SJCRH30 (cell line): ENCODE results near the gene CYP2D6. TPM values are rescaled to one million over a fixed set of nuclear protein-coding genes. Genes with fewer than 3 reads are reported as not detected.

Experiments used
- DNase-seq, 2 experiments: peaks; one replicate each; pipeline ENCODE4 v3.0.0-alpha.2; 2015 to 2020
- H3K27ac ChIP-seq: fragments of 250-450 bp; sonication (Bioruptor Pico); 2 replicates; pipeline ENCODE4 v1.5.1; 2020; ENCODE audit warnings: mild to moderate bottlenecking, moderate library complexity
- H3K27me3 ChIP-seq: fragments of 250-450 bp; sonication (Bioruptor Pico); 2 replicates; pipeline ENCODE4 v1.5.1; 2020; ENCODE audit warnings: mild to moderate bottlenecking, moderate library complexity
- H3K36me3 ChIP-seq: fragments of 250-450 bp; sonication (Bioruptor Pico); 2 replicates; pipeline ENCODE4 v1.5.1; 2020; ENCODE audit warnings: mild to moderate bottlenecking, moderate library complexity
- H3K4me1 ChIP-seq: fragments of 250-450 bp; sonication (Bioruptor Pico); 2 replicates; pipeline ENCODE4 v1.5.1; 2020; ENCODE audit warnings: mild to moderate bottlenecking, moderate library complexity
- H3K4me3 ChIP-seq: fragments of 250-450 bp; sonication (Bioruptor Pico); 2 replicates; pipeline ENCODE4 v1.5.1; 2020; ENCODE audit warnings: mild to moderate bottlenecking, moderate library complexity
- H3K9me3 ChIP-seq: fragments of 250-450 bp; sonication (Bioruptor Pico); replicated peaks from 2 replicates; pipeline ENCODE4 v1.5.1; 2020; ENCODE audit warnings: mild to moderate bottlenecking, moderate library complexity
- total RNA-seq: library from RNA; depleted of rRNA; stranded (reverse); fragments of >200 nt; shearing (Covaris generic); gene quantifications from 2 replicates; pipeline ENCODE4 v1.2.3, GENCODE V29; 2014

The CYP2D6 gene
- total RNA-seq, 1 experiment from 2014 or later = 0.04 TPM

DNA sequence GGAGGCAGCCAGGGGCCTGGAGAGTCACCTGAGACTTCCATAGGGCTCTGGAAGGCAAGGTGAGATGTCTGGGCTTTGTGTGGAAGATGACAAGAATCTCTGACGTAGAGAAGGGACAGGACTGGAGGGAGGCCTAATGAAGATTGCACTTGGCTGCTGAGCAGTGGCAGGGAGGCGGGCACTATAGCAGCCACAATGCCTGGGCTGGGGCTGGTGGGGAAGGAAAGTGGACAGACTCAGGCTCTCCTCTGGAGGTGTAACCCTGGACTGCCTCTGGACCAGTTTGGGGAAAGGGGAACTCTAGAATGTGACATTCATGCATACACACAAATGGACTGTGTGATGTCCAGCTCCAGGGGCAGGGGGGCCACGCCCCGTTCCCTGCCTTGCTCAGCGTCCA, 34.3 kb upstream of the CYP2D6 start:
- no peaks in the 10 kb centered on the region for H3K9me3 ChIP-seq
- no peak overlapping the region for H3K4me3 ChIP-seq
- H3K4me1 ChIP-seq = no peaks in the 10 kb centered on the region
- H3K36me3 ChIP-seq = peaks cover 3% of the 10 kb centered on the region; the same call in 1 of the 2 replicates
- H3K27ac ChIP-seq = no peak overlapping the region
- DNase-seq = no peak
- no peaks in the 10 kb centered on the region for H3K27me3 ChIP-seq

DNA sequence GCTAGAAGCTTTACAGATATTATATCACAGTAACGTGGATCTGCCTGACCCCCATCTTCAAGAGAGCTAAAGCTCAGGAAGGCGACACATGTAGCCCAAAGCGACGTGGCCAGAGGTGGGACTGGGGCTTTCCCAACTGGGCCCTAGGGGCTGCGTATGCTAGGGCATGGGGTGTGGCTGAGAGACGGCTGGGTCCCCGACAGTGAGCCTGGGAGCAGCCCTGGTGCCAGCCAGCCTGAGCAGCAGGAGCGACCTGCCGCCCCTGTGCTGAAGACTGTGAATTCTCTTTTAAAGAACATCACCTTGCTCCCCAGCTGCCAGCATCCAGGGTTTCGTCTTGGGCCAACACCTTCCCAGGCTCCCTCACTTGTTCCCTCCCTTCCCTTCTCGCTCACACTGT, 32.9 kb upstream of the CYP2D6 start:
- Histone ChIP-seq H3K27ac (no peak overlapping the region), H3K9me3 (no peaks in the 10 kb centered on the region), H3K4me3 (no peak overlapping the region), H3K36me3 (no peaks in the 10 kb centered on the region), H3K27me3 (no peaks in the 10 kb centered on the region), H3K4me1 (no peaks in the 10 kb centered on the region)
- no peak for DNase-seq

DNA sequence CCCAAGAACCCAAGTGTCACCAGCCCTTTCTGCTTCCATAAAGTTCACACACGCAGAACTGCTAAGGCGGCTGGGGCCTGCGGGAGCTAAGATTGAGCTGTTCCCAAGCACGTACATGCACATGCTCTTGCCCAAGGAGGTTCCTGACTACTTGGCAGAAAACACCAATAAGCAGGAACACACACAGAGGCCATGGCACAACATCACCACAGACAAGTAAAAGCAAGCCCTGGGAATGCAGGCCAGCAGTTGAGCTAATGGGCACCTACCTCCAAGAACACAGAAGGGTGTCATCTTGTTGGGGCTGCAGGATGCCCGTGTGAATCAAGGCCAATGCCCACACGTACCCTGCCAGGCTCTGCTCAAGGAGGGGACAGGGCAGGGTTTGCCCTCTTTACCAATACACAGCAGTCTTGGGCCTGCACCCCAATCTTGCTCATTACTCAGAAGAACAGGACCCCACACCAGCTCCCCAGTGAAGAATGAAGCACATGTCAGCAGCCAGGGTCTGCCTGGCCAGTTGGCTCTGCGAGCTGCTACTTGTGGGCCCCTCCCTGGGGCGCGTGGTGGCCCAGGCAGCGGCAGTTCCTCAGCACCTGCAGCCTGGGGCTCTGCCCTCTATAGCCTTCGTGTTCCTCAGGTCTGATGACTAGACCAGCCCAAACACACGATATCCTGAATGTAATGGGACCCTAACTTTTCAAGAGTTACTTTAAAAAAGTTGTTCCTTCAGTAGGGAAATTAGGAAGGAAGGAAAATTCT, 32.3 kb upstream of the CYP2D6 start:
- H3K27ac ChIP-seq = no peak overlapping the region
- no peaks in the 10 kb centered on the region for H3K27me3 ChIP-seq
- H3K4me1 ChIP-seq = no peaks in the 10 kb centered on the region
- H3K36me3 ChIP-seq = no peaks in the 10 kb centered on the region
- no peak for DNase-seq
- H3K4me3 ChIP-seq = no peak overlapping the region
- no peaks in the 10 kb centered on the region for H3K9me3 ChIP-seq

DNA sequence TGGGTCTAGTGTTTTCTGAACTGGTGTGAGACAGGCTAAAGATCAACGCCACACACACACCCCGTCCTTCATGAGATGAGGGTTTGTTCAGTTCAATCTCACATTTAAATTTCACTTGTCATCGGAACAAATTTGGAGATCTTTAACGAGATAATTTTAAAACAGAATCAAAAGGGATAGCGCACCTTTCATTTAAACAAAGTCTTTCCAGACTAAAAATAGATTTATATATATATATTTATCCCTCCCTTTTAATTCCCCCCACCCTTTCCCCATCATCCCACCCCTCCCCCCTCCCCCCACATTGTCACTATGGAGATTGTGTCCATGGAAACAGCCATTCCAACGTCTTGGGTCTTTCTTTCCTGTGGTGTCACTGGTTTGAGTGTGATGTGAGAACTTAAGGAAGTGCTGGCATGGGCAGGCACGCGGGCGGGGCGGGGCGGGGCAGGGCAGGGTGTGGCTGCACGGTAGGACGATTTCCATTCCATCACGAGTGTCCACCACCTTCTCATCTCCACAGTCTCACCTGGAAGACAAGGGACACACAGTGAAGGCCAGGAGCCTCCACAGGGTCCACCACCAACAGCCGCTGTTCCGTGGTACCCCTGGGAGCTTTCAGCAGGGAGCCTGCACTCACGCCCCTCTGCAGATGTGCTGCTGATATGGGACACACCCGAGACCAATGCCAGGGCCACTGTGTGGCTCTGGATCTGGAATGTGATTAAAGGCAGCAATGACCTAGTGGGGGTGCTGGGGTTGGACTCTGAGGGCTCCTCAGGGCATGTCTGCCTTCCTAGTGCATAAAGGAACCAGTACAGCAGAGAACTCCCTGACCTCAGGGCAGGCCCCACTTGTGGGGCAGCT, 30.5 kb upstream of the CYP2D6 start:
- H3K27ac ChIP-seq = no peak overlapping the region
- H3K9me3 ChIP-seq = no peaks in the 10 kb centered on the region
- no peaks in the 10 kb centered on the region for H3K4me1 ChIP-seq
- no peaks in the 10 kb centered on the region for H3K27me3 ChIP-seq
- no peak for DNase-seq
- H3K4me3 ChIP-seq = no peak overlapping the region
- H3K36me3 ChIP-seq = no peaks in the 10 kb centered on the region

- Histone ChIP-seq H3K27ac (no peak overlapping the region), H3K27me3 (no peaks in the 10 kb centered on the region), H3K9me3 (no peaks in the 10 kb centered on the region), H3K36me3 (no peaks in the 10 kb centered on the region), H3K4me1 (no peaks in the 10 kb centered on the region), H3K4me3 (no peak overlapping the region)
- DNase-seq = no peak
Measured at GRCh38 chr22:42160251-42160650, 29.6 kb upstream of the CYP2D6 start.

- Histone ChIP-seq H3K4me1 (no peaks in the 10 kb centered on the region), H3K36me3 (no peaks in the 10 kb centered on the region), H3K4me3 (no peak overlapping the region), H3K27ac (no peak overlapping the region), H3K27me3 (no peaks in the 10 kb centered on the region), H3K9me3 (no peaks in the 10 kb centered on the region)
- DNase-seq = no peak
Measured at GRCh38 chr22:42158456-42159132, 28.0 kb upstream of the CYP2D6 start.

GRCh38 chr22:42156598-42156997, 26.0 kb upstream of the CYP2D6 start:
- Histone ChIP-seq H3K27me3 (no peaks in the 10 kb centered on the region), H3K36me3 (no peaks in the 10 kb centered on the region), H3K27ac (no peak overlapping the region), H3K9me3 (no peaks in the 10 kb centered on the region), H3K4me1 (no peaks in the 10 kb centered on the region), H3K4me3 (no peak overlapping the region)
- DNase-seq = no peak

- Histone ChIP-seq H3K9me3 (no peaks in the 10 kb centered on the region), H3K27me3 (no peaks in the 10 kb centered on the region), H3K4me3 (no peak overlapping the region), H3K27ac (no peak overlapping the region), H3K4me1 (no peaks in the 10 kb centered on the region), H3K36me3 (no peaks in the 10 kb centered on the region)
- DNase-seq = no peak
Measured at GRCh38 chr22:42156121-42156520, 25.5 kb upstream of the CYP2D6 start.

- Histone ChIP-seq H3K4me3 (no peak overlapping the region), H3K27ac (no peak overlapping the region), H3K9me3 (no peaks in the 10 kb centered on the region), H3K36me3 (no peaks in the 10 kb centered on the region), H3K4me1 (no peaks in the 10 kb centered on the region), H3K27me3 (no peaks in the 10 kb centered on the region)
- no peak for DNase-seq
Measured at GRCh38 chr22:42155053-42155543, 24.5 kb upstream of the CYP2D6 start.

DNA sequence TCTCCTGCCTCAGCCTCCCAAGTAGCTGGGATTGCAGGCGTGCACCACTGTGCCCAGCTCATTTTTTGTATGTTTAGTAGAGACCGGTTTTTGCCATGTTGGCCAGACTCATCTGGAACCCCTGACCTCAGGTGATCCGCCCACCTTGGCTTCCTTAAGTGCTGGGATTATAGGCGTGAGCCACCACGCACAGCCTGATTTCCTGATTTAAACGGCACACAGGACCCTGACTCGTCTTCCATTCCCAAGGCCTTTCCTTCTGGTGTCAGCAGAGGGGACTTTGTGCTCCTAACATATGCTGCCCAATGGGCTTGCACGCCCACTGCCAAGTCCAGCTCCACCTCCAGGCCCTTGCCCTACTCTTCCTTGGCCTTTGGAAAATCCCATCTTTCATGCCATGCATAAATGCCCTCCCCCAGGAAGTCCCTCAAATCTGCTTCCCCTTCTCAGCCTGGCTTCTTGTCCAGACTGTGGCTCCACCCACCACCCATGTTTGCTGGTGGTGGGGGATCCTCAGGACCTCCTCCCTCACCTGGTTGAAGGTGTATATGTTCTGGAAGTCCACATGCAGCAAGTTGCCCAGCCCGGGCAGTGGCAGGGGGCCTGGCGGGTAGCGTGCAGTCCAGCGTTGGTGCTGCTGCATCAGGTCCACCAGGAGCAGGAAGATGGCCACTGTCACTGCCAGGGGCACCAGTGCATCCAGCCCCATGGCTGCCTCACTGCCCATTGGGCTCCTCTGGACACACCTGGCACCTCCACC, 23.9 kb upstream of the CYP2D6 start:
- Histone ChIP-seq H3K36me3 (no peaks in the 10 kb centered on the region), H3K4me1 (no peaks in the 10 kb centered on the region), H3K27me3 (no peaks in the 10 kb centered on the region), H3K9me3 (no peaks in the 10 kb centered on the region), H3K27ac (no peak overlapping the region), H3K4me3 (no peak overlapping the region)
- DNase-seq = no peak

DNA sequence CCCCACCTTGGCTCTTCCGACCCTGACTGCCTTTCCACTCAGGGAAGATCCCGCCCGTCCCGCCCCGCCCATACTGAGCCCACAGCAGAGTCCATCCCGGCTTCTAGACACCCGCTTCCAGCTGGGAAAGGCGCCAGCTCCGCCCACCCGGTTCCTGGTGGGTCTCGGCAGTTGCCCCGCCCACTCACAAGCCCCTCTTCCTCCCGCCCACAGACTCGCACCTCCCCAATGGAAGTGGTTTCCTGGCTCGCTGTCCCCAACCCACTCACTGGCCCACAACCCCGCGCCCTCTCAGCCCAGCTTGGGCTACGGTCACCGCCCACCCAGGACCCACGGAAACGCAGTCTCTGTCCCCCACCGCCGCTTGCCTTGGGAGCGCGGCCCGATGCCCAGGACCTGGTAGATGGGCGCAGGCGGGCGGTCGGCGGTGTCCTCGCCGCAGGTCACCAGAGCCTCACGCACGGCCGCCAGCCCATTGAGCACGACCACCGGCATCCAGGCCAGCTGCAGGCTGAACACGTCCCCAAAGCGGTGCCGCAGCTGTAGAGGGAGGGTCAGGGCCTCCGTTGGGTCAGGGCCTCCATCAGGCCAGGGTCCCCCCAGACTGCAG, 22.2 kb upstream of the CYP2D6 start:
- Histone ChIP-seq H3K4me3 (no peak overlapping the region), H3K27ac (no peak overlapping the region), H3K4me1 (no peaks in the 10 kb centered on the region), H3K9me3 (no peaks in the 10 kb centered on the region), H3K27me3 (no peaks in the 10 kb centered on the region), H3K36me3 (no peaks in the 10 kb centered on the region)
- DNase-seq = no peak

DNA sequence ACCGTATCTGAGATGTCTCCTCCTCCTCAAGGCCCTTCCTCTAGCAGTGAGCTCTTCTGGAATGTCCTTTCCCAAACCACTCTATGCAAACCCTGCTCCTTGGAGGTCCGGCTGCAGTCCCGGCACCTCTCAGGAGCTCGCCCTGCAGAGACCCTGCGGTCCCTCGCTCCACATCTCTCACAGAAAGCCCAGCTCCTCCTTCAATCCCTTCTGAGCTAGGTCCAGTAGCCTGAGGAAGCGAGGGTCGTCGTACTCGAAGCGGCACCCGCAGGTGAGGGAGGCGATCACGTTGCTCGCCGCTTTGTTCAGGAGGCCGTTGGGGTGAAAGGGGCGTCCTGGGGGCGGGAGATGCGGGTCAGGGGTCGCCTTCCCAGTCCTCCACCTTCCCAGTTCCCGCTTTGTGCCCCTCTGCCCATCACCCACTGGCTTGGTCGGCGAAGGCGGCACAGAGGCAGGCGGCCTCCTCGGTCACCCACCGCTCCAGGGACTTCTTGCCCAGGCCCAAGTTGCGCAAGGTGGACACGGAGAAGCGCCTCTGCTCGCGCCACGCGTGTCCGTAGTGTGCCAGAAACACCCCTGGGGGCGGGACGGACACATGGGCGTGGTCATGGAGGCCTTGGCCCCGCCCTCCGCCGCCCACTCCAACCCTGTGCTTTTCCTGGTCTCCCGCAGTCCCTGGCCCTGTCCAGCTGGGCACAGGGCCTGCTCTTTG, 21.5 kb upstream of the CYP2D6 start:
- H3K36me3 ChIP-seq = no peaks in the 10 kb centered on the region
- no peak for DNase-seq
- no peaks in the 10 kb centered on the region for H3K4me1 ChIP-seq
- H3K27ac ChIP-seq = no peak overlapping the region
- H3K27me3 ChIP-seq = no peaks in the 10 kb centered on the region
- H3K9me3 ChIP-seq = no peaks in the 10 kb centered on the region
- no peak overlapping the region for H3K4me3 ChIP-seq

DNA sequence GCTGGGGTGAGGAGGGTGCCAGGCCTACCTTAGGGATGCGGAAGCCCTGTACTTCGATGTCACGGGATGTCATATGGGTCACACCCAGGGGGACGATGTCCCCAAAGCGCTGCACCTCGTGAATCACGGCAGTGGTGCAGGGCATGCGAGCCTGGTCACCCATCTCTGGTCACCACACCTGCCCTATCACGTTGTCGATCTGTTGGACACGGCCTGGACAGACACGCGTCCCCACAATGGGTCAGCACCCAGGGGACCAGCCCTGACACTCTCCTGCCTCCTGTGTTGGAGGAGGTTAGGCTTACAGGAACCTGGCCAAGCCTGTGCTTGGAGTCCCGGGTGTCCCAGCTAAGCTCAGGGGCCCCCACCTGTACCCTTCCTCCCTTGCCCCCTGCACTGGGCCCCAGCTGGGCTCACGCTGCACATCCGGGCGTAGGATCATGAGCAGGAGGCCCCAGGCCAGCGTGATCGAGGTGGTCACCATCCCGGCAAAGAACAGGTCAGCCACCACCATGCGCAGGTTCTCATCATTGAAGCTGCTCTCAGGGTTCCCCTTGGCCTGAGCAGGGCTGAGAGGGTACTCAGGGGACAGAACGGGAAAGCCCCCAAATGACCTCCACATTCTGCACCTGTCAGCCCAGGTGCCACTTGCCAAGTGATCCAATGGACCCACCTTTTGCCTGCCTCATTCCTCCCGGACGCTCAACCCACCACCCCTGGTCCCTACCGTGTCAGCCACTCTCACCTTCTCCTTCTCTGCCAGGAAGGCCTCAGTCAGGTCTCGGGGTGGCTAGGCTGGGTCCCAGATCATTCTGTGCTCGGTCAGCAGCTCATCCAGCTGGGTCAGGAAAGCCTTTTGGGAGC, 20.3 kb upstream of the CYP2D6 start:
- no peaks in the 10 kb centered on the region for H3K27me3 ChIP-seq
- H3K9me3 ChIP-seq = no peaks in the 10 kb centered on the region
- no peak for DNase-seq
- H3K4me1 ChIP-seq = no peaks in the 10 kb centered on the region
- no peaks in the 10 kb centered on the region for H3K36me3 ChIP-seq
- H3K4me3 ChIP-seq = no peak overlapping the region
- no peak overlapping the region for H3K27ac ChIP-seq
